LNCaP clone FGC (cell line): ENCODE results near the gene MEGF10.

Source experiments
- DNase-seq: peaks from one replicate; pipeline ENCODE4 v3.0.0-alpha.2; 2011; ENCODE audit warnings: low read depth
- H3K4me3 ChIP-seq: 2 replicates; pipeline ENCODE4 v1.5.1; 2011; ENCODE audit warnings: mild to moderate bottlenecking, low read depth, low read length, control low read depth
- CTCF ChIP-seq: IDR thresholded peaks from 2 replicates; pipeline ENCODE4 v1.5.1; 2012; ENCODE audit warnings: mild to moderate bottlenecking; ENCODE audit not compliant: control insufficient read depth, insufficient read depth; ENCODE audit errors: extremely low read depth

The MEGF10 gene

GRCh38 chr5:127375124-127375523, 84.5 kb downstream of the MEGF10 start:
- no peak overlapping the region for H3K4me3 ChIP-seq
- DNase-seq, result no peak
- no peak for TF ChIP-seq CTCF

GRCh38 chr5:127375544-127376091, 85.0 kb downstream of the MEGF10 start:
- no peak for DNase-seq
- H3K4me3 ChIP-seq, result no peak overlapping the region
- no peak for TF ChIP-seq CTCF

GRCh38 chr5:127377651-127378050, 87.1 kb downstream of the MEGF10 start:
- H3K4me3 ChIP-seq, result no peak overlapping the region
- no peak for TF ChIP-seq CTCF
- no peak for DNase-seq

GRCh38 chr5:127385936-127386335, 95.3 kb downstream of the MEGF10 start:
- peak; percentile 88 for DNase-seq
- no peak for TF ChIP-seq CTCF
- no peak overlapping the region for H3K4me3 ChIP-seq

GRCh38 chr5:127386557-127386956, 96.0 kb downstream of the MEGF10 start:
- no peak overlapping the region for H3K4me3 ChIP-seq
- DNase-seq, result no peak
- no peak for TF ChIP-seq CTCF

GRCh38 chr5:127389601-127390000, 99.0 kb downstream of the MEGF10 start:
- no peak overlapping the region for H3K4me3 ChIP-seq
- DNase-seq, result no peak
- no peak for TF ChIP-seq CTCF

- TF ChIP-seq CTCF, result no peak
- H3K4me3 ChIP-seq, result no peak overlapping the region
Observed at GRCh38 chr5:127392762-127393161, 102.2 kb downstream of the MEGF10 start.

More at GRCh38 chr5:127392762-127393161, 102.2 kb downstream of the MEGF10 start:
- no peak for DNase-seq
